Common myeloid progenitor, CD34-positive (primary cell): ENCODE results near the gene POLDIP2.
"Not testable (repeated sequence)": the region's sequence is repeated elsewhere in the genome, so short reads cannot be mapped to it uniquely, and the experiment has no call there.

Experiments used
- CTCF ChIA-PET: fragments of 350-600 bp; sonication (Branson Sonifier 250); formaldehyde crosslinking; loops from one replicate; lab custom pipeline; 2021; ENCODE audit warnings: antibody characterized with exemption; lab: Charles Lee
- POLR2A ChIA-PET: fragments of 350-600 bp; sonication (Branson Sonifier 250); formaldehyde crosslinking; loops from one replicate; lab custom pipeline; 2021; ENCODE audit warnings: antibody characterized with exemption; lab: Charles Lee
- DNase-seq, 3 donors: peaks; one replicate each; pipeline versions ENCODE4 v3.0.0 to v3.0.0-alpha.2; 2013
- H3K27ac ChIP-seq, 2 experiments: 1 replicate in 1 of 2; 2 replicates in 1 of 2; pipeline ENCODE4 v1.7.0; 2013; ENCODE audit warnings: inconsistent platforms in 2 of 2, low read length in 2 of 2, mild to moderate bottlenecking in 2 of 2, low read depth in 1 of 2, moderate library complexity in 1 of 2; ENCODE audit not compliant: severe bottlenecking in 2 of 2, insufficient read depth in 1 of 2, poor library complexity in 1 of 2
- H3K27me3 ChIP-seq, 5 experiments: replicated peaks in 2 of 5; 1 replicate in 3 of 5; 2 replicates in 2 of 5; pipeline versions ENCODE4 v1.6.1 to v1.7.0; 2013; ENCODE audit warnings: low read length in 4 of 5, mild to moderate bottlenecking in 2 of 5, moderate library complexity in 2 of 5, inconsistent platforms in 1 of 5; ENCODE audit not compliant: insufficient read depth in 5 of 5, control insufficient read depth in 4 of 5
- H3K36me3 ChIP-seq, 4 experiments: 1 replicate in 2 of 4; 2 replicates in 2 of 4; pipeline versions ENCODE4 v1.6.1 to v1.7.0; 2013; ENCODE audit warnings: low read length in 3 of 4, control low read depth in 1 of 4, mild to moderate bottlenecking in 1 of 4; ENCODE audit not compliant: control insufficient read depth in 4 of 4, insufficient read depth in 4 of 4
- H3K4me1 ChIP-seq, 4 experiments: 1 replicate in 3 of 4; 2 replicates in 1 of 4; pipeline versions ENCODE4 v1.6.1 to v1.7.1; 2013; ENCODE audit warnings: low read length in 3 of 4, mild to moderate bottlenecking in 3 of 4, control low read depth in 1 of 4, inconsistent platforms in 1 of 4, moderate library complexity in 1 of 4; ENCODE audit not compliant: control insufficient read depth in 4 of 4, insufficient read depth in 4 of 4; ENCODE audit errors: control extremely low read depth in 1 of 4
- H3K4me3 ChIP-seq, 7 experiments: 1 replicate in 4 of 7; 2 replicates in 3 of 7; pipeline versions ENCODE4 v1.5.1 to v1.7.0; 2013; ENCODE audit warnings: mild to moderate bottlenecking in 7 of 7, low read length in 6 of 7, moderate library complexity in 6 of 7, inconsistent platforms in 2 of 7, low read depth in 2 of 7, control low read depth in 1 of 7; ENCODE audit not compliant: insufficient read depth in 4 of 7, control insufficient read depth in 1 of 7; ENCODE audit errors: extremely low read depth in 1 of 7
- H3K9me3 ChIP-seq, 5 experiments: 1 replicate in 4 of 5; 2 replicates in 1 of 5; pipeline versions ENCODE4 v1.6.1 to v1.7.1; 2013; ENCODE audit warnings: low read length in 4 of 5, mild to moderate bottlenecking in 2 of 5, inconsistent platforms in 1 of 5, low read depth in 1 of 5, moderate library complexity in 1 of 5; ENCODE audit not compliant: control insufficient read depth in 4 of 5, insufficient read depth in 2 of 5; ENCODE audit errors: control extremely low read depth in 1 of 5
- WGBS: methylation state at CpG from one replicate; pipeline ENCODE4 v1.1.5; 2013; ENCODE audit not compliant: insufficient coverage; 5-methylcytosine and 5-hydroxymethylcytosine counted together

The POLDIP2 gene

DNA sequence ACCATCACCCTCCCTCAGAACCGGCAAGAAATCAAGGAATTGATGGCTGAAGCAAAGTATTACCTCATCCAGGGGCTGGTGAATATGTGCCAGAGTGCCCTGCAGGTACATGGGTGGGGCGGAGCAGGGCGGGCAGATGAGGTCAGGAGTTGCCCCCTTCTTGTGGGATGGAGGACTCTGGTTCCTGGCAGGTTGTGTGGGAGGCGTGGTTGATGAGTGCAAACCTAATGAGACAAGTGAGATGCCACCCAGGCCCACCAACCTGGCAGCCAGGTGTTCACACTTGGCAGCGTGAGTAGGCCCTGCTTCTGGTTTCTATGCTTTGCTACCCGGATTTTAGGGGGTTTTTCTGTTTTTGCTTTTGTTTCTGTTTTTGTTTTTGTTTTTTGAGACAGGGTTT is 17.0 kb downstream of the POLDIP2 start:
- Histone ChIP-seq H3K36me3 (peaks cover 10 to 58% (median 35%) of the 10 kb centered on the region in 4 experiments), H3K27ac (no peak overlapping the region), H3K9me3 (no peaks in the 10 kb centered on the region), H3K4me3 (no peak overlapping the region), H3K4me1 (peaks cover 0 to 14% (median 8%) of the 10 kb centered on the region in 4 experiments), H3K27me3 (no peaks in the 10 kb centered on the region)
- POLR2A ChIA-PET = no interaction called here
- CTCF ChIA-PET = interaction anchor here (1.5 kb wide), 1 partner anchor 10 kb away, joined by 3 read pairs; no protein-coding TSS in a partner anchor
- no peak for DNase-seq
- WGBS = 95% methylated on average over 4 of the region's 6 CpGs

DNA sequence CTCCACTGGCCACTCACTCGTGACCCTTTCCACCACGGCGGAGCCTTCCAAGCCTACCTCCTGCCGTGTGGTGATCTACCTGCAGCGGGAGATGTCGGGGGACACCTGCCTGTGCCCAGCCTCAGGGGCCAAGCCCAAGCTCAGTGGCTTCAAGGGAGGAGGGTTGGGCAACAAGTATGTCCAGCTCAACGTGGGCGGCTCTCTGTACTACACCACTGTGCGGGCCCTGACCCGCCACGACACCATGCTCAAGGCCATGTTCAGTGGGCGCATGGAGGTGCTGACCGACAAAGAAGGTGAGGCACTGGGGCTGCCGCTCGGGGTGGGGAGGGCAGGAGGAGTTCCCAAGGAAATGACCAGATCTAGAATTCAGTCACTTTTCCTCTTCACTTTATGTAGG is 17.9 kb downstream of the POLDIP2 start:
- H3K4me1 ChIP-seq = peaks cover 3 to 19% (median 15%) of the 10 kb centered on the region in 4 experiments
- no peak overlapping the region for H3K27ac ChIP-seq
- POLR2A ChIA-PET = no interaction called here
- WGBS = over 99% methylated on average over 12 of the region's 15 CpGs
- CTCF ChIA-PET = no interaction called here
- H3K27me3 ChIP-seq = no peaks in the 10 kb centered on the region
- no peak overlapping the region for H3K4me3 ChIP-seq
- DNase-seq = no peak
- peaks cover 10 to 49% (median 29%) of the 10 kb centered on the region in 4 experiments for H3K36me3 ChIP-seq
- H3K9me3 ChIP-seq = no peaks in the 10 kb centered on the region

GRCh38 chr17:28338769-28339212 is 18.5 kb downstream of the POLDIP2 start:
- H3K4me1 ChIP-seq = peaks cover 7 to 26% (median 20%) of the 10 kb centered on the region in 4 experiments
- CTCF ChIA-PET, H3K27ac ChIP-seq, POLR2A ChIA-PET, H3K27me3 ChIP-seq, DNase-seq, H3K4me3 ChIP-seq, H3K9me3 ChIP-seq: not testable (repeated sequence)
- WGBS = 100% methylated on average over 3 of the region's 8 CpGs
- peaks cover 8 to 43% (median 25%) of the 10 kb centered on the region in 4 experiments for H3K36me3 ChIP-seq

GRCh38 chr17:28338056-28338768 is 19.1 kb downstream of the POLDIP2 start:
- ChIA-PET CTCF (interaction anchor here (1.3 kb wide), 2 partner anchors 9 to 11 kb away, joined by 6 to 7 read pairs; no protein-coding TSS in a partner anchor), POLR2A (no interaction called here)
- WGBS = 100% methylated on average over 1 of the region's 5 CpGs
- no peaks in the 10 kb centered on the region for H3K9me3 ChIP-seq
- no peak overlapping the region for H3K4me3 ChIP-seq
- H3K36me3 ChIP-seq = peaks cover 8 to 37% (median 20%) of the 10 kb centered on the region in 4 experiments
- H3K4me1 ChIP-seq = peaks cover 7 to 29% (median 22%) of the 10 kb centered on the region in 4 experiments
- no peak for DNase-seq
- H3K27me3 ChIP-seq = no peaks in the 10 kb centered on the region
- no peak overlapping the region for H3K27ac ChIP-seq

DNA sequence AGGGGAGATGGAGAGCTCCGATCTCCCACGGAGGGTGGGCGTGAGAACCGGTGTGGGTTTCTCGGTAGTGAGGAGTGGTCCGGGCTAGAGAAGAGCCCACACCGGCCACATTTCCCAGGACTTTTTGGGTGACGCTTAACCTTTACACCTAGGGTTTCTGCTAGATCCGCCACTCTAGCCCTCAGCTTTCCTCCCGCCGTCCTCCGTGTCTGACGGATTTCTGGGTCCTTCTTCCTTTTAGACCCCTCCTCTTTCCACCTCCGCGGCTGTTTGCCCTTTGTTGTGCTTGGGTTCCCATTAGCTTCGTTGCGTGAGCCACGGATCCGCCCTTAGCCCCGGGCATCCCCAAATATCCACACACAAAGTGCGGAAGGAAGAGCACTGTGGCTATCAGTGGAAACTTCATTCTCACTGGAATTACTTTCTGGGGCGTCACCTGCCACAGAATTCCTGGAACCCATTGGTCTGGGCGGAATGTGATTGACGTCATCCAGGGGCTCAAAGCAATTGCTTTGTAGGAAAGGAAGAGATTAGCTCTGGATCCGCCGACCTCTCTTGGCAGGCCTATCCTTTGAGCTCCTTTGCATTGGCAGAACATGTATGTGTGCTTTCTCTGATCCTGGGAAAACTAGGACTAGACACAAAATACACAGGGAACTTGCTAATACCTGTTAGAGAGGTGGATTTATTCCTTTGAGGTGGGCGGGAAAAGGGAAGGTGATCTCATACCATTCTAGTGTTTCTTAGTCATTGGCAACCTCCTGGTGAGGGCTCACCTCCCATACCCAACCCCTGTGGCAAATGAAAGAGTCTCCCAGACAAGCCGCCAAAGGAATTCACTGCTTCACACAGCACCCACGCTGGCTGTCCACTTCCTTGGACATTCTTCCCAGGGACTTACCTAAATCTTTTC is 21.1 kb downstream of the POLDIP2 start:
- no peaks in the 10 kb centered on the region for H3K27me3 ChIP-seq
- peak overlapping the region; percentile 75 to 96 (median 92) for H3K4me3 ChIP-seq
- peaks cover 0 to 27% (median 15%) of the 10 kb centered on the region in 4 experiments for H3K36me3 ChIP-seq
- H3K27ac ChIP-seq = peak overlapping the region; percentile 35 to 77
- ChIA-PET CTCF (interaction anchor here (1.2 to 1.6 kb wide), 4 partner anchors 10 to 97 kb away, joined by 3 to 9 read pairs (median 5); partner anchors contain the start of gene SEBOX), POLR2A (interaction anchor here (0.6 to 1.5 kb wide), 3 partner anchors 16 to 21 kb away, joined by 3 to 7 read pairs (median 3); partner anchors contain the start of genes POLDIP2 and TMEM97)
- DNase-seq = peak in 2 of 3 donors; percentile 51 to 61
- H3K9me3 ChIP-seq = no peaks in the 10 kb centered on the region
- 12% methylated on average over 24 of the region's 29 CpGs for WGBS
- peaks cover 7 to 30% (median 22%) of the 10 kb centered on the region in 4 experiments for H3K4me1 ChIP-seq

- peak within 1 kb of the TSS; percentile 75 to 96 (median 92) for H3K4me3 ChIP-seq
- H3K27ac ChIP-seq = peak within 1 kb of the TSS; percentile 90 to 97
- peaks cover 7 to 30% (median 22%) of the 10 kb centered on the region in 4 experiments for H3K4me1 ChIP-seq
- CTCF ChIA-PET = interaction anchor here (1.1 to 1.6 kb wide), 5 partner anchors 11 to 96 kb away, joined by 3 to 9 read pairs (median 4); partner anchors contain the start of genes POLDIP2 and SEBOX
- DNase-seq = peak; percentile 100
- WGBS = under 1% methylated on average over 57 of the region's 62 CpGs
- H3K27me3 ChIP-seq = no peaks in the 10 kb centered on the region
- peaks cover 0 to 27% (median 18%) of the 10 kb centered on the region in 4 experiments for H3K36me3 ChIP-seq
- no peaks in the 10 kb centered on the region for H3K9me3 ChIP-seq
- POLR2A ChIA-PET = interaction anchor here (1.2 to 1.5 kb wide), 2 partner anchors 17 to 22 kb away, joined by 3 to 7 read pairs; partner anchors contain the start of genes POLDIP2 and TMEM97
Measured at GRCh38 chr17:28335201-28335958, 21.9 kb downstream of the POLDIP2 start, which contains the start of the genes IFT20 and TNFAIP1. TSS of gene IFT20 (minus strand) at chr17:28335472. CDS start at chr17:28331985, 3,487 bp downstream. TSS of gene TNFAIP1 (plus strand) at chr17:28335761. CDS start at chr17:28339522, 3,761 bp downstream.
